ENCODE results near the gene MPC1.
"Not testable (repeated sequence)": the region's sequence is repeated elsewhere in the genome, so short reads cannot be mapped to it uniquely, and the experiment has no call there.

MPC1 gene

GRCh38 chr6:166398348-166398747, 15.6 kb upstream of the MPC1 start:
- TF ChIP-seq CTCF (conservative IDR thresholded peaks at IDR 0.05; ENCODE audit: low read depth, low read length): no peak
- no peak overlapping the region for H3K4me3 ChIP-seq (ENCODE audit: low read length)
- DNase-seq (ENCODE audit: low read depth): no peak

- DNase-seq (ENCODE audit: low read depth): no peak
- no peak overlapping the region for H3K4me3 ChIP-seq (ENCODE audit: low read length)
- no peak for TF ChIP-seq CTCF (conservative IDR thresholded peaks at IDR 0.05; ENCODE audit: low read depth, low read length)
Measured at GRCh38 chr6:166397849-166398248, 15.1 kb upstream of the MPC1 start.

- H3K4me3 ChIP-seq (ENCODE audit: low read length): no peak overlapping the region
- TF ChIP-seq CTCF (conservative IDR thresholded peaks at IDR 0.05; ENCODE audit: low read depth, low read length): no peak
- DNase-seq (ENCODE audit: low read depth): no peak
Measured at GRCh38 chr6:166395778-166396177, 13.0 kb upstream of the MPC1 start.

- no peak overlapping the region for H3K4me3 ChIP-seq (ENCODE audit: low read length)
- DNase-seq (ENCODE audit: low read depth): no peak
- no peak for TF ChIP-seq CTCF (conservative IDR thresholded peaks at IDR 0.05; ENCODE audit: low read depth, low read length)
Measured at GRCh38 chr6:166395351-166395750, 12.6 kb upstream of the MPC1 start.

GRCh38 chr6:166394036-166394892, 11.5 kb upstream of the MPC1 start:
- DNase-seq (ENCODE audit: low read depth): no peak
- TF ChIP-seq CTCF (conservative IDR thresholded peaks at IDR 0.05; ENCODE audit: low read depth, low read length): no peak
- H3K4me3 ChIP-seq (ENCODE audit: low read length): no peak overlapping the region

GRCh38 chr6:166393535-166393823, 10.7 kb upstream of the MPC1 start:
- no peak for TF ChIP-seq CTCF (conservative IDR thresholded peaks at IDR 0.05; ENCODE audit: low read depth, low read length)
- no peak for DNase-seq (ENCODE audit: low read depth)
- H3K4me3 ChIP-seq (ENCODE audit: low read length): no peak overlapping the region

- H3K4me3 ChIP-seq (ENCODE audit: low read length); DNase-seq (ENCODE audit: low read depth): not testable (repeated sequence)
Measured at GRCh38 chr6:166392755-166393534, 10.2 kb upstream of the MPC1 start.

All from retinal pigment epithelial cell (primary cell).